GM19372 (cell line): Measurements from ENCODE around the gene CEP57.
"Not testable (repeated sequence)": the region's sequence is repeated elsewhere in the genome, so short reads cannot be mapped to it uniquely, and the experiment has no call there.

Experiments
- ATAC-seq: cut with Tn5 transposase; IDR thresholded peaks from one replicate; pipeline ENCODE4 v1.9.1; 2021; ENCODE audit warnings: mild to moderate bottlenecking, low read depth, moderate library complexity; ENCODE audit not compliant: unreplicated experiment

The CEP57 gene

GRCh38 chr11:95850137-95850536, 59.8 kb downstream of the CEP57 start:
- no peak for ATAC-seq

- ATAC-seq: no peak
These were observed 62.8 kb downstream of the CEP57 start for GRCh38 chr11:95853138-95853537.

GRCh38 chr11:95853862-95854261, 63.6 kb downstream of the CEP57 start:
- ATAC-seq: no peak

- not testable (repeated sequence) for ATAC-seq
These were observed 64.1 kb downstream of the CEP57 start for GRCh38 chr11:95854362-95854761.

- not testable (repeated sequence) for ATAC-seq
These were observed 69.7 kb downstream of the CEP57 start for GRCh38 chr11:95860024-95860423.

- ATAC-seq: no peak
These were observed 73.3 kb downstream of the CEP57 start for GRCh38 chr11:95863486-95864140.

- ATAC-seq: no peak
These were observed 76.8 kb downstream of the CEP57 start for GRCh38 chr11:95867105-95867504.

GRCh38 chr11:95870877-95871276, 80.6 kb downstream of the CEP57 start:
- not testable (repeated sequence) for ATAC-seq

GRCh38 chr11:95877291-95877690, 87.0 kb downstream of the CEP57 start:
- no peak for ATAC-seq
